HEK293 (cell line): ENCODE results near the gene SPATA31D3.

Experiments used
- CTCF ChIA-PET: fragments of 350-600 bp; formaldehyde crosslinking; extraction: SDS; loops from one replicate; lab custom pipeline; 2021; ENCODE audit warnings: antibody characterized with exemption; lab: Yijun Ruan, JAX
- POLR2A ChIA-PET: fragments of 300-600 bp; formaldehyde crosslinking; extraction: SDS; loops from one replicate; lab custom pipeline; 2020; ENCODE audit warnings: antibody characterized with exemption, inconsistent platforms; lab: Yijun Ruan, JAX
- H3K27ac ChIP-seq: fragments of 200-500 bp; sonication (Bioruptor generic); 2 replicates; pipeline ENCODE4 v1.5.1; 2014; ENCODE audit warnings: low read depth, low read length, control low read depth, inconsistent platforms; ENCODE audit errors: extremely low read depth
- H3K36me3 ChIP-seq, 2 experiments: fragments of 200-500 bp in 1 of 2; sonication (Bioruptor generic) in 1 of 2; 1 replicate in 1 of 2; 2 replicates in 1 of 2; pipeline ENCODE4 v1.5.1; 2014 to 2017; ENCODE audit warnings: inconsistent platforms in 2 of 2, low read length in 2 of 2; ENCODE audit not compliant: control insufficient read depth in 2 of 2, insufficient read depth in 1 of 2
- H3K4me1 ChIP-seq: fragments of 200-500 bp; sonication (Bioruptor generic); 2 replicates; pipeline ENCODE4 v1.5.1; 2014; ENCODE audit warnings: mild to moderate bottlenecking, low read length, inconsistent platforms; ENCODE audit not compliant: control insufficient read depth, insufficient read depth
- H3K4me3 ChIP-seq: 2 replicates; pipeline ENCODE4 v1.5.1; 2011; ENCODE audit warnings: low read depth, mild to moderate bottlenecking, control low read depth, low read length, moderate library complexity
- H3K9me3 ChIP-seq: fragments of 200-500 bp; sonication (Bioruptor generic); 2 replicates; pipeline ENCODE4 v1.5.1; 2014; ENCODE audit warnings: low read depth, low read length, inconsistent platforms; ENCODE audit not compliant: control insufficient read depth, insufficient read depth
- BCL11B ChIP-seq: fragments of 450-650 bp; formaldehyde crosslinking; IDR thresholded peaks from 2 replicates; pipeline ENCODE4 v1.5.1; 2016; ENCODE audit warnings: low read depth, missing biosample characterization, missing genetic modification characterization
- MYNN ChIP-seq: fragments of 450-650 bp; formaldehyde crosslinking; IDR thresholded peaks from 2 replicates; pipeline ENCODE4 v1.5.1; 2016; ENCODE audit warnings: missing biosample characterization, missing genetic modification characterization, borderline replicate concordance
- TRIM28 ChIP-seq: IDR thresholded peaks from 2 replicates; pipeline ENCODE4 v1.6.1; 2011; ENCODE audit warnings: low read length, control low read depth, borderline replicate concordance
- ZBTB10 ChIP-seq: fragments of 450-650 bp; formaldehyde crosslinking; IDR thresholded peaks from 2 replicates; pipeline ENCODE4 v1.5.1; 2016; ENCODE audit warnings: missing biosample characterization, missing genetic modification characterization
- ZBTB11 ChIP-seq: fragments of 450-650 bp; formaldehyde crosslinking; conservative IDR thresholded peaks from 2 replicates; pipeline ENCODE4 v1.5.1; 2016; ENCODE audit warnings: low read depth, missing biosample characterization, missing genetic modification characterization
- ZBTB21 ChIP-seq: fragments of 450-650 bp; formaldehyde crosslinking; IDR thresholded peaks from 2 replicates; pipeline ENCODE4 v1.5.1; 2017; ENCODE audit warnings: missing biosample characterization, missing genetic modification characterization
- ZIC2 ChIP-seq: fragments of 450-650 bp; formaldehyde crosslinking; IDR thresholded peaks from 2 replicates; pipeline ENCODE4 v1.5.1; 2016; ENCODE audit warnings: missing biosample characterization, missing genetic modification characterization
- ZNF214 ChIP-seq: fragments of 450-650 bp; formaldehyde crosslinking; IDR thresholded peaks from 2 replicates; pipeline ENCODE4 v1.5.1; 2017; ENCODE audit warnings: missing biosample characterization, mild to moderate bottlenecking, missing genetic modification characterization, borderline replicate concordance
- ZNF223 ChIP-seq: fragments of 450-650 bp; formaldehyde crosslinking; IDR thresholded peaks from 2 replicates; pipeline ENCODE4 v1.5.1; 2016; ENCODE audit warnings: missing biosample characterization, missing genetic modification characterization
- ZNF292 ChIP-seq: fragments of 450-650 bp; formaldehyde crosslinking; IDR thresholded peaks from 2 replicates; pipeline ENCODE4 v1.5.1; 2016; ENCODE audit warnings: low read depth, missing biosample characterization, missing genetic modification characterization, borderline replicate concordance
- ZNF37A ChIP-seq: fragments of 450-650 bp; IDR thresholded peaks from 2 replicates; pipeline ENCODE4 v1.5.1; 2018; ENCODE audit warnings: missing biosample characterization, missing genetic modification characterization
- ZNF449 ChIP-seq: fragments of 450-650 bp; formaldehyde crosslinking; IDR thresholded peaks from 2 replicates; pipeline ENCODE4 v1.5.1; 2017; ENCODE audit warnings: missing biosample characterization, mild to moderate bottlenecking, missing genetic modification characterization, moderate library complexity
- ZNF585B ChIP-seq: fragments of 450-650 bp; formaldehyde crosslinking; IDR thresholded peaks from 2 replicates; pipeline ENCODE4 v1.5.1; 2016; ENCODE audit warnings: missing biosample characterization, missing genetic modification characterization
- ZNF623 ChIP-seq: fragments of 450-650 bp; formaldehyde crosslinking; IDR thresholded peaks from 2 replicates; pipeline ENCODE4 v1.5.1; 2016; ENCODE audit warnings: missing biosample characterization, missing genetic modification characterization
- ZNF777 ChIP-seq: fragments of 450-650 bp; formaldehyde crosslinking; IDR thresholded peaks from 2 replicates; pipeline ENCODE4 v1.5.1; 2017; ENCODE audit warnings: missing biosample characterization, missing genetic modification characterization, borderline replicate concordance
- ZNF792 ChIP-seq: fragments of 450-650 bp; formaldehyde crosslinking; IDR thresholded peaks from 2 replicates; pipeline ENCODE4 v1.5.1; 2016; ENCODE audit warnings: missing biosample characterization, missing genetic modification characterization
- TF ChIP-seq, protein P1 (sequence below): sonication (generic); formaldehyde crosslinking; IDR thresholded peaks from 2 replicates; pipeline ENCODE4 v1.8.1; 2022; ENCODE audit warnings: mild to moderate bottlenecking, moderate library complexity, missing genetic modification reagents
- TF ChIP-seq, protein P2 (sequence below): fragments of 450-650 bp; formaldehyde crosslinking; IDR thresholded peaks from 2 replicates; pipeline ENCODE4 v1.5.1; 2016; ENCODE audit warnings: missing biosample characterization, missing genetic modification characterization, borderline replicate concordance
- TF ChIP-seq, protein P3 (sequence below): fragments of 450-650 bp; formaldehyde crosslinking; IDR thresholded peaks from 2 replicates; pipeline ENCODE4 v1.5.1; 2016; ENCODE audit warnings: missing biosample characterization, missing genetic modification characterization

Gene SPATA31D3

DNA sequence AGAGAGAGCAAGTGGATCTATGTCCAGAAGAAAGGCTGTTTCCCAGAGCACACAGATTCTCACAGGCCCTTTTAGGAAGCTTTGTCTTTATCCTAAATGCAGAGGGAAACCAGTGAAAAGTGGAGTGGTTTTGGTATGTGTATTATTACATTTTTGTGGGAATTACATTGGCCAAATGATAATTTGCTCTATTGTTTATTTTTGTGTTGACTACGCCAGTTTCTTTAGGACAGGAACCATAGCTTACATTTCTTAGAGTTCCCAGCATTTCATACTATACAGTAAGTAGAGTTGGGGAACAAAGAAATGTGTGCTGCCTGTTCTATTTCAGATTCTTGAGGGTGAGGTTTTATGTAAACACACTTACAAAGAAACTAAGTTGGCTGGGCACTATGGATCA lies 44.4 kb upstream of the SPATA31D3 start:
- Histone ChIP-seq H3K9me3 (no peaks in the 10 kb centered on the region), H3K27ac (no peak overlapping the region), H3K36me3 (no peaks in the 10 kb centered on the region), H3K4me1 (no peaks in the 10 kb centered on the region), H3K4me3 (no peak overlapping the region)
- ChIA-PET CTCF (interaction anchor here (0.7 kb wide), 1 partner anchor 51 kb away, joined by 4 read pairs; no protein-coding TSS in a partner anchor), POLR2A (no interaction called here)
- TF ChIP-seq MYNN (tag by site-specific recombination) (no peak), ZNF449 (no peak), TRIM28 (no peak), ZNF777 (tag by site-specific recombination) (no peak), ZNF623 (tag by site-specific recombination) (no peak), ZBTB11 (no peak), ZNF792 (tag by site-specific recombination) (no peak), ZBTB21 (tag by site-specific recombination) (no peak), ZBTB10 (tag by site-specific recombination) (no peak), BCL11B (no peak), ZNF223 (no peak), ZNF292 (no peak), ZNF585B (tag by site-specific recombination) (no peak), ZNF37A (tag by site-specific recombination) (no peak), ZIC2 (tag by site-specific recombination) (no peak), ZNF214 (tag by site-specific recombination) (no peak)
- TF ChIP-seq, protein P1, sequence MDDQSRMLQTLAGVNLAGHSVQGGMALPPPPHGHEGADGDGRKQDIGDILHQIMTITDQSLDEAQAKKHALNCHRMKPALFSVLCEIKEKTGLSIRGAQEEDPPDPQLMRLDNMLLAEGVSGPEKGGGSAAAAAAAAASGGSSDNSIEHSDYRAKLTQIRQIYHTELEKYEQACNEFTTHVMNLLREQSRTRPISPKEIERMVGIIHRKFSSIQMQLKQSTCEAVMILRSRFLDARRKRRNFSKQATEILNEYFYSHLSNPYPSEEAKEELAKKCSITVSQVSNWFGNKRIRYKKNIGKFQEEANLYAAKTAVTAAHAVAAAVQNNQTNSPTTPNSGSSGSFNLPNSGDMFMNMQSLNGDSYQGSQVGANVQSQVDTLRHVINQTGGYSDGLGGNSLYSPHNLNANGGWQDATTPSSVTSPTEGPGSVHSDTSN (CRISPR knock-in tag), result no peak
- TF ChIP-seq, protein P2, sequence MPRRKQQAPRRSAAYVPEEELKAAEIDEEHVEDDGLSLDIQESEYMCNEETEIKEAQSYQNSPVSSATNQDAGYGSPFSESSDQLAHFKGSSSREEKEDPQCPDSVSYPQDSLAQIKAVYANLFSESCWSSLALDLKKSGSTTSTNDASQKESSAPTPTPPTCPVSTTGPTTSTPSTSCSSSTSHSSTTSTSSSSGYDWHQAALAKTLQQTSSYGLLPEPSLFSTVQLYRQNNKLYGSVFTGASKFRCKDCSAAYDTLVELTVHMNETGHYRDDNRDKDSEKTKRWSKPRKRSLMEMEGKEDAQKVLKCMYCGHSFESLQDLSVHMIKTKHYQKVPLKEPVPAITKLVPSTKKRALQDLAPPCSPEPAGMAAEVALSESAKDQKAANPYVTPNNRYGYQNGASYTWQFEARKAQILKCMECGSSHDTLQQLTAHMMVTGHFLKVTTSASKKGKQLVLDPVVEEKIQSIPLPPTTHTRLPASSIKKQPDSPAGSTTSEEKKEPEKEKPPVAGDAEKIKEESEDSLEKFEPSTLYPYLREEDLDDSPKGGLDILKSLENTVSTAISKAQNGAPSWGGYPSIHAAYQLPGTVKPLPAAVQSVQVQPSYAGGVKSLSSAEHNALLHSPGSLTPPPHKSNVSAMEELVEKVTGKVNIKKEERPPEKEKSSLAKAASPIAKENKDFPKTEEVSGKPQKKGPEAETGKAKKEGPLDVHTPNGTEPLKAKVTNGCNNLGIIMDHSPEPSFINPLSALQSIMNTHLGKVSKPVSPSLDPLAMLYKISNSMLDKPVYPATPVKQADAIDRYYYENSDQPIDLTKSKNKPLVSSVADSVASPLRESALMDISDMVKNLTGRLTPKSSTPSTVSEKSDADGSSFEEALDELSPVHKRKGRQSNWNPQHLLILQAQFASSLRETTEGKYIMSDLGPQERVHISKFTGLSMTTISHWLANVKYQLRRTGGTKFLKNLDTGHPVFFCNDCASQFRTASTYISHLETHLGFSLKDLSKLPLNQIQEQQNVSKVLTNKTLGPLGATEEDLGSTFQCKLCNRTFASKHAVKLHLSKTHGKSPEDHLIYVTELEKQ, result no peak
- TF ChIP-seq, protein P3, sequence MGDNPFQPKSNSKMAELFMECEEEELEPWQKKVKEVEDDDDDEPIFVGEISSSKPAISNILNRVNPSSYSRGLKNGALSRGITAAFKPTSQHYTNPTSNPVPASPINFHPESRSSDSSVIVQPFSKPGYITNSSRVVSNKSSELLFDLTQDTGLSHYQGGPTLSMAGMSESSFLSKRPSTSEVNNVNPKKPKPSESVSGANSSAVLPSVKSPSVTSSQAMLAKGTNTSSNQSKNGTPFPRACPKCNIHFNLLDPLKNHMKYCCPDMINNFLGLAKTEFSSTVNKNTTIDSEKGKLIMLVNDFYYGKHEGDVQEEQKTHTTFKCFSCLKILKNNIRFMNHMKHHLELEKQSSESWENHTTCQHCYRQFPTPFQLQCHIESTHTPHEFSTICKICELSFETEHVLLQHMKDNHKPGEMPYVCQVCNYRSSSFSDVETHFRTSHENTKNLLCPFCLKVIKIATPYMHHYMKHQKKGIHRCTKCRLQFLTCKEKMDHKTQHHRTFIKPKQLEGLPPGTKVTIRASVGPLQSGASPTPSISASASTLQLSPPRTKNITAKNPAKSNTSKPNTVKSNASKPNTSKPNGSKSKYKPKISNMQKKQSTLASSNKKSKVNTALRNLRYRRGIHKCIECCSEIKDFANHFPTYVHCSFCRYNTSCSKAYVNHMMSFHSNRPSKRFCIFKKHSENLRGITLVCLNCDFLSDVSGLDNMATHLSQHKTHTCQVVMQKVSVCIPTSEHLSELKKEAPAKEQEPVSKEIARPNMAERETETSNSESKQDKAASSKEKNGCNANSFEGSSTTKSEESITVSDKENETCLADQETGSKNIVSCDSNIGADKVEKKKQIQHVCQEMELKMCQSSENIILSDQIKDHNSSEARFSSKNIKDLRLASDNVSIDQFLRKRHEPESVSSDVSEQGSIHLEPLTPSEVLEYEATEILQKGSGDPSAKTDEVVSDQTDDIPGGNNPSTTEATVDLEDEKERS, result no peak
